HG02571 (cell line): Measurements from ENCODE around the gene CXCL6.

Experiments
- ATAC-seq: cut with Tn5 transposase; IDR thresholded peaks from one replicate; pipeline ENCODE4 v1.9.1; 2021; ENCODE audit warnings: mild to moderate bottlenecking, moderate library complexity; ENCODE audit not compliant: unreplicated experiment

CXCL6 gene

DNA sequence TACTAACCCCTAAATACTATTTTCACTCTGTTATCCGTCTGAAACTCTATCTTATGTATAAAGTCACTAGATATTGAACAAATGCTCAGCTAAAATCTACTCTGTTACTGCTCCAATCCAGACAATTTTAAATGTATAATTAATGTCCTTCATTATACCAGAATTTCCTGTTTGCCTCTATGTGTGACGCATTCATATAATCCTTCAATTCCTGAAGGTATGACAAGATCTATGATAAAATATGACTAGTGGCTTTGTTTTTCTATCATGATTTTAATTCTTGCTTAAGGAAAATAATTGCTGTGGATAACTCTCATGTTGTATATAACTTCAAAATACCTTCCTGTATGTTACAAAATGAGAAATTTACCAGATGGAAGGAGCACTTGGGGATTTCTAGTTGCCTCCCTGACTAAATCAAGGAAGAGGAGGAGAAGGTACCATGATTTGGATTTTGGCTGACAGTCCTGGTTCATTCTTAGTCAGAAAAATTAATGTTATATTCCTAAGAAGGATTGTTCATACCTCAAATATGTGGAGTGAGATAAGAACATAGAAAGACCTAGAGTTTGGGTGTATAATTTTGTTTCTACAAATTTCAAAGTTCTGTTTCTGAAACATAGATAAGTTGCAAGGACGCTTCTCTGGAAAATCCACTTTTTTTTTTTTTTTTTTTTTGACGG, 4.9 kb downstream of the CXCL6 start:
- ATAC-seq: no peak

DNA sequence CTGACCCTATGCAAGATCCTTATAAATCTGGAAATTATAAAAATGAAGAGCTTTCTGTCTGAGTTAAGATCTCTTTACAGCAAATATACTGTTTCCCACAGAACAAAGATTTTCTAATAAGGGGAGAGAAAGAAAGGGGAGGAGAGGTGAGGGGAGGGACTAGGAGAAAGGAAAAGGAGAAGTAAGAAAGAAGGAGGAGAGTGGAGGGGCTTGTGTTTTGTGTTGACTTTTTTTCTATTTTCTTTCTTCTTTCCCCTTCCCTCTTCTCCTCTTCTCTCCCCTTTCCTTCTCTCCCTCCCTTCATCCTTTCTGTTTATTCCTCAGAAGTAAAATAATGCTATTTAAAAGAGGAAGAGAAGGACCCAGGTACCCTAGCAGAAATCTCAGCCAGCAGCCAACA, 6.2 kb downstream of the CXCL6 start:
- ATAC-seq: no peak

DNA sequence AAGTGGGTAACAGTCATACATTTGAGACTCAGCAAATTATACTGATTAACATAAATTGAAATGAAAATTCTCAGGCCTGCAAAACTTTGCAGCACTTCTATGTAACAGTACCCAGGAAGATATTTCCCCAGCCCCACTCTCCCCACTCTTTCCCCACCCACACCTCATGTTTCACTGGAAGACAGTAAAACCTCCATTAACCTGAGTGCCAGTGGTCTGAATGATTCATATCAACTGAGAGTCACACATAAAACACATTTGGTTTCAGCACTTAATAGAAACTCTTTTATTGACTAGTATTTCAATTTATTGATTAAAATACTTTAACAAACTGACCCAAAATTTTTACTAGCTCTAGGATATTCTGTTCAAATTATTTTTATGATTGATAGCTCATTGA, 6.9 kb downstream of the CXCL6 start:
- ATAC-seq: no peak

DNA sequence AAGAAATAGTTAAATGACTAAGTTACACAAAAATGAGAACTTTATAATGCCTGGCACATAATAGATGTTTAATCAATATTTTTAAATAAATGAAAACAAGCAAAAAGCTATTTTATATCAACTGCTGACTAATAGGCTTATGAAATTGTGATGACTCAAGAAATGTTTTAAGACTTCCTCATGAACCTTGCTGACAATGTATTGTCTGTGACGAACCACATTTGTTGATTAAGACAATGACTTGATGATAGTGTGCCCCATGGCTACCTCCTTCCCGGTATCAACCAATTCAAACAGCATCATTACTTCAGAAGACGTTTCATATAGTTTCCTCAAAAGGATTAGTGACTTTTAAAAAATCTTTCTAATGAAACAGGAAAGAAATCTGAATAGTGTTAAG, 7.9 kb downstream of the CXCL6 start:
- no peak for ATAC-seq

DNA sequence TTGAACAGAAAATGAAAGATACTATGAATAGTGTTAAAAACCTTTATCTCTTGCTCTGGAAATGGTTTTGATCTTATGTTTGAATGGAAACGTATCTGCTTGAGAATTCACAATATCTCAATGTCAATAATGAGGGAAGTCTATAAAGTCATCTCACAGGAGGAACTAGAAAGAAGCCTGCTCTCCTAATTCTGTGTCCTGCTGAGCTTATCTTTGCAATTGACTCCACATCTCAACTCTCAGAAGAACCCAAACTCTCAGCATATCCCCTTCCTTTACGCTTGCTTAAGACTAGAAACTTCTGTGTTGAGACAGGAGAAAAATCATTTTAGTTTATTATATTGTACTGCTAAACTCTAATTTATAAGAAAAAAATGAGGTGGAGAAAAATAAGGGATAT, 8.3 kb downstream of the CXCL6 start:
- ATAC-seq: no peak

DNA sequence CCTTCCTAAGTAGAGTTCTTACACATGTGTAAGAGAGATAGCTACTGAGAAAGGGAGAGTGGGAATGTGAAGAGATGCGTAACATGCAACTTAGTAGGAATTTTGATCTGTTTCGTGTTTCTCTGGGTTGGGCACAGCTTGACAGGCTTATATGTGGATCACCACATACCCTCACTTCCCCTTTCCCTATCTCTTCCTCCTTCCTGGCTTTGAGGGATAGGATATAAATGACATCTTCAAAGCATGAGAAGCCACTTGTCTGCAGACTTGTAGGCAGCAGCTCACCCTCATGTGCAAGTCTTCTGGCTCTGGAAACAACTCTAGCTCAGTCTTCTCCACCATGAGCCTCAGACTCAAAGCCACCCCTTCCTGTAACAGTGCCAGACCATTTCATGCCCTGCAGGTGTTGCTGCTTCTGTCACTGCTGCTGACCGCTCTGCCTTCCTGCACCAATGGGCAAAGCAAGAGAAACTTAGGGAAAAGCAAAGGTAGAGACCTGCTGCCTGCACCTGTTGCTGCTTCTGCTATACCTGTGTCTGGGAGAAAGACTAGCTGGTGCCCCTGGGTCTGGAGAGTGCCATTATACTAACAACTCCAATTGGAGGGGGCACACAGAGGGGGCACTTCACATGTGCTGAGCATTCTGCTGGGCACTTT, 11.2 kb downstream of the CXCL6 start:
- no peak for ATAC-seq

DNA sequence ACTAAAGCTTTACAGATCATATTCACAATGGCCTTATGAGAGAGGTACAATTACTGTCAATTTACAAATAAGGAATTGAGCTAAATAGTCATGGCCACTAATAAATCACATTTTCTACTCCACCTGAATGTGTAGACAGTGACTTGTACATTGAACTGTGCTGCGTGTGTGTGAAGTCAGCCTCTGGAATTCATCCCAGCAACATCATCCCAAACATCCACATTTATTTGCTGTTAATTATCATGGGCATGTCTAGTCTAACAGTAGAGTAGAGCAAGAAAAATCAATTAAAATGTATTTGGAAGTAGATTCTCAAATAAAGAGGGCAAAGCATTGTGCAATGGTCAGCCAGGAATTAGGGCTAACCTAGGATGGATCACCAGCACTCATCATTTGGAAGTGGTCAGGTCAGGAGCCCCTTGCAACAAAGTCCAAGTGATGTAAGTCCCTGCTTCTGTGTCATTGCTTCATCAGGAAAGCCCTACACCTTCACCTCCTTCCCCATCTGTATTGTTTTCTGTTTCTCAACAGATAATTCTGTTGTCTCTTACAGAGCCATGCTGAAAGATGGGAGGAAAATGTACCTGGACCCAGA, 11.8 kb downstream of the CXCL6 start:
- no peak for ATAC-seq

DNA sequence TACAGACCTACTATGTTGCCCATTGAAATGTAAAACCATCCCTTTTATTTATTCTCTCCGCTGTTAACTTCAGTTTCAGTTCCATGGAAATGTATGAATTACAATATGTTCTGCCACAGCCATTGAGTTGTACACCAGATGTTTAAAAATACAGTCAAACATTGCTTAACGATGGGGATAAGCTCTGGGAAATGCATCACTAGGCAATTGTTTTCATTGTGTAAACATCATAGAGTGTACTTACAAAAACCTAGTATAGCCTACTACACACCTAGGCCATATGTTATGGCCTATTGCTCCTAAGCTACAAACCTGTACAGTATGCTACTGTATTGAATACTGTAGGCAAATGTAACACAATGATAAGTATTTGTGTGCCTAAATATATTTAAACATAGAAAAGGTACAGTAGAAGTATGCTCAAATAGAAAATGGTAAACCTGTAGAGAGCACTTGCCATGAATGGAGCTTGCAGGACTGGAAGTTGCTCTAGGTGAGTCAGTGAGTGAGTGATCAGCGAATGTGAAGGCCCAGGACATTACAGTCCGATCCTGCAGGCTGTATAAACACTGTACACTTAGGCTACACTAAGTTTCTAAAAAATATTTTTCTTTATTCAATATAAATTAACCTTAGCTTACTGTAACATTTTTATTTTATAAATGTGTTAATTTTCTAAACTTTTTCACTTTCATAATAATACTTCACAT, 13.9 kb downstream of the CXCL6 start:
- no peak for ATAC-seq

DNA sequence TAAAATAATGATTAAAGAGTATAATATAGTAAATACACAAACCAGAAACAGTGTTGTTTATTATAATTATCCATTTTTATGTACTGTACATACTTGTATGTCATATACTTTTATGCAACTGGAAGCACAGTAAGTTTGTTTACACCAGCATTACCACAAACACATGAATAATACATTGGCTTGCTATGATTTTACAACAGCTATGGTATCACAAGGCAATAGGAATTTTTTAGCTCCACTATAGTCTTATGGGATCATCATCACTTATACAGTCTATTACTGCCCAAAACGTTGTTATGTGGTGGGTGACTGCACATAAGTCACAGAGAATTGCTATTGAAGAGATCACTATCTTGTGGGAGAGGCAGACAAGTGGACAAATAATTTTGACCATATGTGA, 14.8 kb downstream of the CXCL6 start:
- no peak for ATAC-seq

DNA sequence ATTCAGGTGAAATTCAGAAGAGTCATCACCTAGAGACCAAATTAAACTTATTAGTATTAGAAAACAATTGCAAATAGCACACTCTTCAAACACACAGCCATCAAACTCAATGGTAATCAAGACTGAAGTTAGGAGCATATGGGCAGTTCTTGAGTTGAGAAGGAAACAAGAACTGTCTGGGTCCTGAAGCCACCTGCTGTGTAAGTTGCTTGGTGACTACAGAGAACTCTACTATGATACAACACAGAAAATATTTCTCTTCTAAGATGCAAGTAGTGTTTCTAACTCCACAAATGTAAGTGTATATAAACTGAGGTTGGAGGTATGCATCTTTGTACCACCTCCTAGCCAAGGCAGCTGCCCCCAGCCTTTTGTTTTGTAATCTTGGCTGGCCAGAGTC, 16.3 kb downstream of the CXCL6 start:
- no peak for ATAC-seq

DNA sequence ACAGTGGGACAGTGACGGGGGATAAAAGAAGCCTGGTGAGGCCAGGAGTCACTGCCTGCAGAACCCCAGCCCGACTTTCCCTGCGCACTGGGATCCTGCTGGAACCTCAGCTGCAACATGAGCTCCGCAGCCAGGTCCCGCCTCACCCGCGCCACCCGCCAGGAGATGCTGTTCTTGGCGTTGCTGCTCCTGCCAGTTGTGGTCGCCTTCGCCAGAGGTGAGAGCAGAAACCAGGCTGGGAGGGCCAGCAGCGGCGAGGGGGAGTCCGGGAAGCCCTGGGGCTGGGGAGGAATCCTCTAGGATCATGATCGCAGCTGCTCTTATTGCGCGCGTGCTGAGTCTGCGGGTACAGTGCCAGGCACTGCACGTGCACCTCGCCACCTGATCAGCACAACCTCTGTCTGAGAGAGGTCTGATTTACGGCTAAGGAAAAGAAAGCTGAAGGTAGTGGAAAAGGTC, 16.8 kb downstream of the CXCL6 start, which contains the start of gene PF4V1:
Gene PF4V1, plus strand, starts transcription at position 51 of the 459 bp plus-strand sequence. Its CDS starts 67 bp downstream, at position 118.
- no peak for ATAC-seq

DNA sequence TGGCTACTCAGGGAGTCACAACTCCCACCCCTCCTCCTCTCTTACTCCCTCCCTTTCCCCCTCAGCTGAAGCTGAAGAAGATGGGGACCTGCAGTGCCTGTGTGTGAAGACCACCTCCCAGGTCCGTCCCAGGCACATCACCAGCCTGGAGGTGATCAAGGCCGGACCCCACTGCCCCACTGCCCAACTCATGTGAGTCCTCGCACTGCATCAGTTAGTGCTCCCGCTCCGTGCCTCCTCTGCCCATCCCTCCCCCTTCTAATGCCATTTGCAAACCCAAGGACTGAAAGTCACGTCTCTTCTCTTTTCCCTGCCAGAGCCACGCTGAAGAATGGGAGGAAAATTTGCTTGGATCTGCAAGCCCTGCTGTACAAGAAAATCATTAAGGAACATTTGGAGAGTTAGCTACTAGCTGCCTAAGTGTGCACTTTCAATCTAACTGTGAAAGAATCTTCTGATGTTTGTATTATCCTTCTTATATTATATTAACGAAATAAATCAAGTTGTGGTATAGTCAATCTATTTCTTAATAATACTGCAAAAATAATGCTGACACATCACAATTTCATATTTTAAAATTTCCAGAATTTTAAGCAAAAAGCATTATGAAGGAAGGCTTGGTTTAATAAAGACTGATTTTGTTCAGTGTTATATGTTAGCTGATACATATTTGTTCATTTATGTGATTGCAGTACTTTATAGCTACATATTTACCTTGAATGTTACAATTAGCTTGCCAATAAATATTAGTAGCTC, 17.4 kb downstream of the CXCL6 start:
- ATAC-seq: no peak

DNA sequence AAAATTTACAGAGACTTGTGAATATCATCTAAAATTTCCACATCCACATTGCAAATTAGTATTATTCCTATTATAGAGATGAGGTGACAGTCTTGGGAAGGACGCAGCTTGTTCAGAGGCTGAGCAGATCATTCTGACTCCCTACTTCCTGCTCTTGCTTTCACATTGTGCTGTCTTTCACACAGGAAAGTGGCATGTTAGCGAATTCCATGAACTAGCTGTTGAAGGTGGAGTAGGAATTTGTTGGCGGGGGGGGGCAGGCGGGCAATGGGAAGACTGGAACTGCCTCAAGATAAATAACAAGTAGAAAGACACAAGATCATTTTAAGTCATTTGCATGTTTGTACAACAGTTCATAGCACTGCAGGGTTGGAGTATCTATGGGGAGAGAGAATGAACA, 18.9 kb downstream of the CXCL6 start:
- no peak for ATAC-seq

DNA sequence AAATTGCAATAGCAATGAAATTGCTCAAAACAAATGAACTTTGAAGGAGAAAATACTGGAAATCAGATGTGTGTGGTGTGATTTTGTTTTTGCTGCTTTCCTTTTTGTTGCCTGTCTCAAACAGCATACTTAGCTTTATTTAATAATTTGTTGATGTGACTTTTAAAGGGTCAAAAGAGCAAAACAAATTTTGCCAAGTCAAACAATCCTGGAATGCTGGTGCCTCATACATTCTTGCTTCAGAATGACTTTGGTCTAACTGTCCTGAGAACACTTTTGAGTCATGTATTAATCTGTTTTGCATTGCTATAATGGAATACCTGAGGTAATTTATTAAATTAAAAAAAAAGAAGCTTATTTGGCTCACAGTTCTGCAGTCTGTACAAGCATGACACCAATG, 20.0 kb downstream of the CXCL6 start:
- ATAC-seq: no peak

DNA sequence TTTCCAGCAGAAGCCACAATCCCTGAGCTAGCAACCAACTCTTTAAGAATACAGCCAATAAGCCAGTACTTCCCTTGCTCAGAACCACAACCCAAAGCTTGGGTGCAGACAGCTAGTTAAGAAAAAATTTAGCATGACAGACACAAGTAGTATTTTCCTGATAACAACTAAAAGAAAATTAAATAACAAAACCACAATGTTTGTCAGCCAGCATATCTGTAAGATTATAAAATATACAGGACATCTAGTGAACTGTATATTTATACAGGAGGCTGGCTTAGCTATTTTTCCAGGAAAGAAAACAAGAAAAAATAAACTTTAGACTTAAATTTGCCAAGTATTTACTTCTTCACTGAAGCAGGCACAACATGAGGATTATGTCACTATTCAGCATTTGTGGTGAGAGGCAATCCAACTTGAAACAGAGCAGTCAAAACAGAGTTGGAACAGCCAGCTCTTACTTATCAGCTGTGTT, 23.2 kb downstream of the CXCL6 start:
- ATAC-seq: no peak

DNA sequence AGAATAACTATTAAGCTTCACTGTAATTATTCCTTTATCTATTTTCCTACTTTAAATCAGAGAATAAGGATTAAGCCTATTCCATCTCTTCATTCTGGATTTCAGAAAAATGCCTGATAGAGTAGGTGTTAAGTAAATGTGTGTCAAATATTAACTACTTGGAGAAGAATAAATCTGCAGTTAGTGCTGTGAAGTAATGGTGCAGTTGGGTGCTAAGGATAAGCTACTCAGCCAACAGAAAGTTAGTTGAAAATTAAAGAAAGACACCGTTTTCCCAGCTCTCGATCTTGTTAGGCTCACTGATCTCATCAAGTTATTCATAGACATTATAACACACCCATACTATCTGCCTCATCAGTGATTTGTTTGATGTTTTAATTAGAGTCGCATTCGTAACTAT, 23.7 kb downstream of the CXCL6 start:
- ATAC-seq: no peak

DNA sequence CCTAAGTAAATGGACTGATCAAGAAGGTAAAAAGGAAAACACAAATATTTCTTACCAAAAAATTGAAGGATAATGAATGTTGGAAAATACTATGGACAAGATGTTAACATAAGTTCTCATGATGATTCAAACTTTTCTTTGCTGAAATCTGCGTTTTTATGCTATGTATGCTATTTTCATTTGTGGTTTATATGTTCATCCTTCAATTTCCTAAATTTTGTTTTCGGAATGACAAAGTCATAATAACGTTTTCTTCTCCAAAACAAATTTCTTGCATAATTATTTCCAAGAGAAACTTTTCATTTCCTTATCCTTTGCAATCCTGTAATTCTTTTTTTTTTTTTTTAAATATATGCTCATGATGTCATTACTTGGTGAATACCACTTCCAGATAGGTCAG, 24.4 kb downstream of the CXCL6 start:
- ATAC-seq: no peak

DNA sequence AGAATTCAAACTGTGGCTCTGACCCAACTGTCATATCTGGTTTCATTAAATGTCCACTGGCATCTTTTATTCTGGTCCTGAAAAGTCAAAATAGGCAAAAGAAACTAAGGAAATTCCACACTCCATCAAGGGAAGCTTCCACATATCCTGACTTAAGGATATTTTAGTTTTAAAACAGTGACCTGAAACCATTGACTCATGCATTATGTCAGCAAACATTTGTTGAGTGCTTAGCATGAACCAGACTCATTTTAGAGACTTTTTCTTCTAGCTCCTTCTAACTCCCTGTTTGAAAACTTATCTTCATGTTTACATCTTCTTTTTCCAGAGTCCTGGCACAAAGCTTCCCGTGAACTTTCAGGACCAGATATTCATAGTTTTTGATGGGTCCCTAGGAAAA, 25.8 kb downstream of the CXCL6 start:
- no peak for ATAC-seq

DNA sequence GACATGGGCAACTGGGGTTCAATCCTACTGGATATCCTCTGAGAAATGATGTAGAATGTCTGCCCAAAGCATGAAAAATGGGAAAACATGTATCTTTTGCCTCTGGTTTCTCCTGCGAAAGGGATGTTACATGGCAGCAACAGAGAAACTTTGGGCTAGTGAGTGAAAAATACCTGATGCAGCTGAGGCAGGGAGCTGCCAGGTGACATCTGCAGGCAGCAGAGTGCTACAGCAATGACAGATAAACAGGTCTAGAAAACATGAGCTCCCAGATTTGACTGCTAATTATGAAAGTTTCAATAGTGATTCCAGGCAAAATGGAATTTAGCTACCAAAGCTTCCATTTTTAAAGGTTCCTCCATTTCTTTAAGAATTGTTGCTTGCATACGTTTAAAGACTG, 27.9 kb downstream of the CXCL6 start:
- ATAC-seq: no peak

DNA sequence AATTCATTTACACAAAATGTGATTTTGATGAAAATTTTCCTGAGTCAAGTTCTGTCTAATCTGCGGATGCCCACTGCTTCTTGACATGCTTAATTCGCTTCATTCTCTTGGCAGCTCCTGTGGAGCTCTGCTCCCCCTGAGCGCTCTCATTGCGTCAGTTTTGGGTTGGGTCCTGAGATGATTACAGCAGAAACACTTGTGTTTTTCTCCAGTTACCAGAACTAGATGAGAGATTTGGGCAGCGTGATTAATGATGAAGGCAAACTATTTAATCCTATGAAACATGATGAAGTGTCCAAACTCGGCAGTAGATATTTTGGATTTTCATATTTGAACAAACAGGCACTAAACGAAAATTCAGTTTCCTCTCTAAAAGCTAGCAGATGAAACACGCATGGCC, 28.5 kb downstream of the CXCL6 start:
- ATAC-seq: no peak
